Right lobe of liver (tissue), 6 donors: ENCODE measurements around the gene IL1RAPL1. TPM values are rescaled to one million over a fixed set of nuclear protein-coding genes. Genes with fewer than 3 reads are reported as not detected.
"Not testable (repeated sequence)": the region's sequence is repeated elsewhere in the genome, so short reads cannot be mapped to it uniquely, and the experiment has no call there.

Source experiments
- ATAC-seq, 4 donors: fragments of 200-7000 bp; cut with Tn5 transposase; one replicate each; pipeline ENCODE4 v1.9.1; 2020; ENCODE audit warnings: mild to moderate bottlenecking in 4 of 4, moderate library complexity in 4 of 4
- DNase-seq, 3 donors: peaks; one replicate each; pipeline ENCODE4 v3.0.0-alpha.2; 2020
- H3K27ac ChIP-seq, 3 donors: fragments of 200-600 bp; one replicate each; pipeline ENCODE4 v1.8.0; 2022
- H3K27me3 ChIP-seq, 2 donors: fragments of 200-600 bp; one replicate each; pipeline ENCODE4 v1.8.0; 2022
- H3K36me3 ChIP-seq, 4 donors: fragments of 200-600 bp; sonication (generic) in 1 of 4; one replicate each; pipeline versions ENCODE4 v1.5.1 to v1.8.0; 2017 to 2022; ENCODE audit warnings: control low read depth in 1 of 4
- H3K4me1 ChIP-seq, 4 donors: fragments of 200-600 bp; sonication (generic) in 1 of 4; one replicate each; pipeline versions ENCODE4 v1.5.1 to v1.8.0; 2017 to 2022; ENCODE audit warnings: control low read depth in 1 of 4
- H3K4me3 ChIP-seq, 3 donors: fragments of 200-600 bp; one replicate each; pipeline ENCODE4 v1.8.0; 2022
- H3K9me3 ChIP-seq, 4 donors: fragments of 200-600 bp; sonication (generic) in 1 of 4; one replicate each; pipeline versions ENCODE4 v1.5.1 to v1.8.0; 2017 to 2022; ENCODE audit warnings: control low read depth in 1 of 4
- CTCF ChIP-seq, 4 donors: fragments of 200-600 bp in 3 of 4; fragments of 450-650 bp in 1 of 4; IDR thresholded peaks; one replicate each; pipeline versions ENCODE4 v1.5.1 to v1.8.0; 2016 to 2022; ENCODE audit warnings: antibody characterized with exemption in 4 of 4, mild to moderate bottlenecking in 2 of 4
- POLR2A ChIP-seq: fragments of 450-650 bp; IDR thresholded peaks from one replicate; pipeline ENCODE4 v1.6.1; 2017; ENCODE audit warnings: antibody characterized with exemption, mild to moderate bottlenecking
- WGBS: methylation state at CpG from one replicate; pipeline ENCODE4 v1.1.6; 2018; ENCODE audit warnings: low coverage, low lambda C conversion rate; ENCODE audit not compliant: insufficient coverage; ENCODE audit errors: missing lambda C conversion rate; 5-methylcytosine and 5-hydroxymethylcytosine counted together
- intact Hi-C, 2 donors: fragments of 100-400 bp; cut with DNase I; formaldehyde crosslinking; loops; one replicate each; pipeline versions ENCODE4 v1.11.2 to v1.14.1; 2022
- total RNA-seq, 6 experiments: library from RNA; depleted of rRNA in 2 of 6; stranded (reverse); fragments of >200 nt in 2 of 6; fragmentation: NEBNext Ultra II Directional in 3 of 6; extraction: Animal tissue kit (Norgen Biotek cat#: 25700) in 3 of 6; gene quantifications; one replicate each; pipeline versions ENCODE4 v1.1.0 to v1.2.4, GENCODE V29; 2016 to 2023
- donor health status: DM: no; HTN: yes; CAD: no.
- donor health status: DM: no; HTN: no; CAD: no.
- donor health status: DM: no; HTN: no; CAD: no.
- donor health status: DM: no; HTN: yes; CAD: no.
- donor health status: DM: no; HTN: yes; CAD: no.

Gene IL1RAPL1
- total RNA-seq, 6 experiments from 2014 or later, result not detected

DNA sequence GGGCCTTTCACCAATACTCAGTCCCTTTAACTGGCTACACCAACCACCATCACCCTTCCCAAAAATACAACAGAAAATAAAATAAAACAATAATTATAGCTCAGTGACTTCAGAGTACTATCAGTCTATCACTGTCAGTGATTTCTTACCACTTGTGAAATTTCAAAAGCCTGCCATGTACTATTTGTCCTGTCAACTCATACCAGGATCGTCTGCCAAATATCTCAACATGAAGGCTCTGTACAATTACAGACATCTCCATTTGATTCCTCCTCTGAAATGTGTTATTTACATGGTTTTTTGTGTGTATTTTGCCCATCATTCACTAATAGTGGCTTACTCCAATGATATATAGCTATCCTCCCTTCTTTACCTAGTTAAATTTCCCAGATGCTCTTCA lies 772.0 kb downstream of the IL1RAPL1 start:
- no peaks in the 10 kb centered on the region for H3K9me3 ChIP-seq
- H3K4me1 ChIP-seq, result no peaks in the 10 kb centered on the region
- H3K27me3 ChIP-seq, result no peaks in the 10 kb centered on the region
- no peaks in the 10 kb centered on the region for H3K36me3 ChIP-seq
- no peak for TF ChIP-seq CTCF (IDR thresholded peaks at IDR 0.05)
- no peak for TF ChIP-seq POLR2A
- ATAC-seq (peak; percentile 43 to 72 (median 53)), DNase-seq (no peak)
- no peak overlapping the region for H3K4me3 ChIP-seq
- H3K27ac ChIP-seq, result no peak overlapping the region
- intact Hi-C loops, result no loop called here
- WGBS, result 47% methylated on average over 1 of the region's 1 CpG

GRCh38 chrX:29374765-29375164 lies 787.5 kb downstream of the IL1RAPL1 start:
- DNase-seq, H3K36me3 ChIP-seq, intact Hi-C loops, H3K27me3 ChIP-seq, H3K27ac ChIP-seq, H3K9me3 ChIP-seq, H3K4me3 ChIP-seq, H3K4me1 ChIP-seq: not testable (repeated sequence)
- ATAC-seq, result peak; percentile 90 to 99 (median 96)

DNA sequence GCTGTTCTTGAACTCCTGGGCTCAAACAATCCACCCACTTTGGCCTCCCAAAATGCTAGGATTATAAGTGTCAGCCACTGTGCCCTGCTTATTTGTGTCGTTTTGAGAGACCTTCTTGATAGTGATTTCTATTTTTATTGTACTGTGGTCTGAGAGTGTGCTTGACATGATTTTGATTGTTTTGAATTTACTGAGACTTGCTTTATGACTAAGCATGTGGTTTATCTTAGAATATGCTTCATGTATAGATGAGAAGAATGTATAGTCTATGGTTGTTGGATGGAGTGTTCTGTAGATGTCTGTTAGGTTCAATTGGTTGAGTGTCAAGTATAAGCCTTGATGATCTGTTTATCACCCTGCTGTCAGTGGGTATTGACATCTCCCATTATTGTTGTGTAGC lies 789.3 kb downstream of the IL1RAPL1 start:
- Histone ChIP-seq H3K27me3 (no peaks in the 10 kb centered on the region), H3K4me3 (no peak overlapping the region), H3K9me3 (peaks cover 0 to 4% (median 2%) of the 10 kb centered on the region in 4 donors), H3K4me1 (no peaks in the 10 kb centered on the region), H3K36me3 (no peaks in the 10 kb centered on the region), H3K27ac (no peak overlapping the region)
- intact Hi-C loops, result no loop called here
- TF ChIP-seq CTCF (IDR thresholded peaks at IDR 0.05), result no peak
- TF ChIP-seq POLR2A, result no peak
- WGBS, result 44% methylated on average over 1 of the region's 1 CpG
- DNase-seq (no peak), ATAC-seq (no peak)

- no peaks in the 10 kb centered on the region for H3K27me3 ChIP-seq
- DNase-seq, result no peak
- no peaks in the 10 kb centered on the region for H3K9me3 ChIP-seq
- no peaks in the 10 kb centered on the region for H3K4me1 ChIP-seq
- H3K4me3 ChIP-seq, result no peak overlapping the region
- ATAC-seq, result no peak
- intact Hi-C loops, result no loop called here
- no peaks in the 10 kb centered on the region for H3K36me3 ChIP-seq
- H3K27ac ChIP-seq, result no peak overlapping the region
- TF ChIP-seq POLR2A (no peak), CTCF (IDR thresholded peaks at IDR 0.05) (no peak)
Observed at GRCh38 chrX:29382811-29383210, 795.6 kb downstream of the IL1RAPL1 start.

DNA sequence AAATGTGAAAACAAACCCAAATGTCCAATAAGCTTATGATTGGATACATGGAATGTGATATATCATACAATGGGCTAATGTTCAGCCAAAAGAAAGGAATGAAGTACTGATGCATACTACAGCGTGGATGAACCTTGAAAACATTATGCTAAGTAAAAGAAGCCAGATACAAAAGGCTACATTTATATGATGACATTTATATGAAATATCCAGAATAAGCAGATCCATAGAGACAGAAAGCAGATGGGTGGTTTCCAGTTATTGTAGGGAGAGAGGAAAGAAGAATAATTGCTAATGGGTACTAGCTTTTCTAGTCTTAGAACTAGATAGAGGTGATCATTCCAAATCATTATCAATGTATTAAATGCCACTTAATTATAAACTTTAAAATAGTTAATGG lies 801.3 kb downstream of the IL1RAPL1 start:
- Histone ChIP-seq H3K4me3 (no peak overlapping the region), H3K4me1 (no peaks in the 10 kb centered on the region), H3K36me3 (no peaks in the 10 kb centered on the region), H3K27ac (no peak overlapping the region), H3K9me3 (no peaks in the 10 kb centered on the region), H3K27me3 (no peaks in the 10 kb centered on the region)
- no peak for TF ChIP-seq CTCF (IDR thresholded peaks at IDR 0.05)
- no peak for TF ChIP-seq POLR2A
- ATAC-seq (no peak), DNase-seq (no peak)
- intact Hi-C loops, result no loop called here
- 44% methylated on average over 1 of the region's 1 CpG for WGBS
